ENCODE data around the gene ATP6V0C.
"Not testable (repeated sequence)": the region's sequence is repeated elsewhere in the genome, so short reads cannot be mapped to it uniquely, and the experiment has no call there.

- not testable (repeated sequence) for TF ChIP-seq CTCF (IDR thresholded peaks at IDR 0.05; ENCODE audit: low read depth, low read length, poor library complexity, severe bottlenecking); EZH2phosphoT487 (IDR thresholded peaks at IDR 0.05; ENCODE audit: borderline replicate concordance, low read length)
These were observed 19.5 kb downstream of the ATP6V0C start for GRCh38 chr16:2533142-2533755.

Measured in DOHH2 (cell line).